Gastroesophageal sphincter (tissue), 4 donors: ENCODE results near the gene PALD1. TPM values are rescaled to one million over a fixed set of nuclear protein-coding genes. Genes with fewer than 3 reads are reported as not detected.

Experiments used
- ATAC-seq: fragments of 150-250 bp; one replicate; pipeline ENCODE4 v1.9.1; 2016; ENCODE audit warnings: mild to moderate bottlenecking, moderate library complexity
- H3K27ac ChIP-seq, 4 donors: fragments of 200-600 bp; sonication (generic) in 3 of 4; 1 replicate in 3 of 4; 2 replicates in 1 of 4; pipeline ENCODE4 v1.5.1; 2016 to 2019
- H3K27me3 ChIP-seq: fragments of 200-600 bp; sonication (generic); one replicate; pipeline ENCODE4 v1.5.1; 2019
- H3K36me3 ChIP-seq, 2 donors: fragments of 200-600 bp; sonication (generic); one replicate each; pipeline ENCODE4 v1.5.1; 2019; ENCODE audit warnings: control low read depth in 1 of 2
- H3K4me1 ChIP-seq, 3 donors: fragments of 200-600 bp; sonication (generic); 1 replicate in 2 of 3; 2 replicates in 1 of 3; pipeline ENCODE4 v1.5.1; 2016 to 2019; ENCODE audit warnings: control low read depth in 2 of 3
- H3K4me3 ChIP-seq, 2 donors: fragments of 200-600 bp; sonication (generic); one replicate each; pipeline ENCODE4 v1.5.1; 2019; ENCODE audit warnings: mild to moderate bottlenecking in 1 of 2, moderate library complexity in 1 of 2
- H3K9me3 ChIP-seq, 3 donors: fragments of 200-600 bp; sonication (generic); one replicate each; pipeline ENCODE4 v1.5.1; 2017 to 2019; ENCODE audit warnings: control low read depth in 2 of 3
- EP300 ChIP-seq: sonication (generic); formaldehyde crosslinking; IDR thresholded peaks from one replicate; pipeline ENCODE4 v1.6.1; 2017; ENCODE audit warnings: antibody characterized with exemption, mild to moderate bottlenecking
- POLR2A ChIP-seq, 2 donors: fragments of 450-650 bp; IDR thresholded peaks; one replicate each; pipeline ENCODE4 v1.6.1; 2017; ENCODE audit warnings: antibody characterized with exemption in 2 of 2, mild to moderate bottlenecking in 2 of 2, moderate library complexity in 1 of 2
- POLR2AphosphoS5 ChIP-seq: sonication (generic); formaldehyde crosslinking; IDR thresholded peaks from one replicate; pipeline ENCODE4 v1.6.1; 2017; ENCODE audit warnings: antibody characterized with exemption
- WGBS, 2 donors: methylation state at CpG; one replicate each; pipeline ENCODE4 v1.1.5; 2018; ENCODE audit warnings: low coverage in 1 of 2; 5-methylcytosine and 5-hydroxymethylcytosine counted together
- total RNA-seq, 4 donors: library from RNA; depleted of rRNA; stranded (reverse); fragments of >200 nt; gene quantifications; one replicate each; pipeline ENCODE4 v1.1.0, GENCODE V29; 2016
- TF ChIP-seq, protein P1 (sequence below), 4 experiments: fragments of 200-600 bp in 2 of 4; fragments of 450-650 bp in 2 of 4; sonication (generic) in 1 of 4; IDR thresholded peaks; one replicate each; pipeline ENCODE4 v1.5.1; 2017 to 2019; ENCODE audit warnings: antibody characterized with exemption in 4 of 4, mild to moderate bottlenecking in 2 of 4, moderate library complexity in 2 of 4

The PALD1 gene
- total RNA-seq, 4 donors from 2014 or later = 12.5 to 19.8 (median 14.7) TPM

DNA sequence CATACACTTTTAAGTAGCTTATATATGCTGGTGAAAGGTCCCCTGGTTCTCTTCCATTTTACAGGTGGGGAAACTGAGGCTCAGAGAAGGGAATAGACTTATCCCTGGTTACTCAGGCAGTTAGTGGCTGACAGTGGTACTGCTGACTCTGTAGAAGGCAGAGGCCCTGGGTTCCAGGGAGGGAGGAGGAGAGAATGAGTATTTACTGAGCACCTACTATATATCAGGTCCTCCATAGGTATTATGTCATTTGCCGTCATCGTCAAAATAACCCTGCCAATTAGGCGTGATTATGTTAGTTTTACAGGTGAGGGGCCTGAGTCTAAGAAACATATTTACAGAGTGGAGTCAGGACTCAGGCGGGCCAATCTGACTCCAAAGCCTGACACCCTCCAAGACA lies 13.3 kb upstream of the PALD1 start:
- no peak overlapping the region for H3K27ac ChIP-seq
- TF ChIP-seq, protein P1, sequence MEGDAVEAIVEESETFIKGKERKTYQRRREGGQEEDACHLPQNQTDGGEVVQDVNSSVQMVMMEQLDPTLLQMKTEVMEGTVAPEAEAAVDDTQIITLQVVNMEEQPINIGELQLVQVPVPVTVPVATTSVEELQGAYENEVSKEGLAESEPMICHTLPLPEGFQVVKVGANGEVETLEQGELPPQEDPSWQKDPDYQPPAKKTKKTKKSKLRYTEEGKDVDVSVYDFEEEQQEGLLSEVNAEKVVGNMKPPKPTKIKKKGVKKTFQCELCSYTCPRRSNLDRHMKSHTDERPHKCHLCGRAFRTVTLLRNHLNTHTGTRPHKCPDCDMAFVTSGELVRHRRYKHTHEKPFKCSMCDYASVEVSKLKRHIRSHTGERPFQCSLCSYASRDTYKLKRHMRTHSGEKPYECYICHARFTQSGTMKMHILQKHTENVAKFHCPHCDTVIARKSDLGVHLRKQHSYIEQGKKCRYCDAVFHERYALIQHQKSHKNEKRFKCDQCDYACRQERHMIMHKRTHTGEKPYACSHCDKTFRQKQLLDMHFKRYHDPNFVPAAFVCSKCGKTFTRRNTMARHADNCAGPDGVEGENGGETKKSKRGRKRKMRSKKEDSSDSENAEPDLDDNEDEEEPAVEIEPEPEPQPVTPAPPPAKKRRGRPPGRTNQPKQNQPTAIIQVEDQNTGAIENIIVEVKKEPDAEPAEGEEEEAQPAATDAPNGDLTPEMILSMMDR (IDR thresholded peaks at IDR 0.05) = no peak
- no peak for TF ChIP-seq EP300
- TF ChIP-seq POLR2A (IDR thresholded peaks at IDR 0.05) = no peak
- TF ChIP-seq POLR2AphosphoS5 = no peak
- no peak overlapping the region for H3K4me3 ChIP-seq
- WGBS, 2 donors = 91% methylated on average over 4 of the region's 4 CpGs; no CpG with 5 or more reads in 1 of the 2 donors
- no peaks in the 10 kb centered on the region for H3K9me3 ChIP-seq
- no peaks in the 10 kb centered on the region for H3K36me3 ChIP-seq
- H3K4me1 ChIP-seq = peaks cover 0 to 29% (median 8%) of the 10 kb centered on the region in 3 donors
- ATAC-seq = no peak
- H3K27me3 ChIP-seq = no peaks in the 10 kb centered on the region

DNA sequence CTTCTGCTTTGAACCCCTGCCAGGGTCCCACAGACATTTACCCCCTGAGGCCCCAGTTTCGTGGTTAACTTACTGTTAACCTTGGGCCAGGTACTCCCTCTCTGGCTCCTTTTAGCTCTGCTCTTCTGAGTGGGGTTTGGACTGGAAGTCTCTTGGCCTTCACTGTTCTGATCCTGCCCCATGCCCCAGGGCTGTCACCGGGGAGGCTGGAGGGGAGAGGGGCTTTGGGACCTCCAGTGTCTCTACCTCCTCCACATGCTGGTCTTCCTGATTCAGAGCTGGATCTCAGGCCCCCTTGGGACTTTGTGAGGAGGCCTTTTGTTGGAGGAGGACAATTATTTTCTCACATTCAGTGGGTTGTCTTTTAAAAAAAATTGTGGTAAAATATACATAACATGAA lies 12.7 kb upstream of the PALD1 start:
- Histone ChIP-seq H3K4me3 (no peak overlapping the region), H3K4me1 (peaks cover 0 to 29% (median 8%) of the 10 kb centered on the region in 3 donors), H3K27me3 (no peaks in the 10 kb centered on the region), H3K9me3 (no peaks in the 10 kb centered on the region), H3K27ac (no peak overlapping the region), H3K36me3 (no peaks in the 10 kb centered on the region)
- TF ChIP-seq, protein P1 (IDR thresholded peaks at IDR 0.05) = no peak
- TF ChIP-seq POLR2AphosphoS5 (no peak), POLR2A (IDR thresholded peaks at IDR 0.05) (no peak), EP300 (no peak)
- 71 to 100% methylated on average over 1 to 2 of the region's 2 CpGs for WGBS, 2 donors
- no peak for ATAC-seq

- Histone ChIP-seq H3K4me1 (peaks cover 0 to 19% (median 8%) of the 10 kb centered on the region in 3 donors), H3K9me3 (no peaks in the 10 kb centered on the region), H3K36me3 (no peaks in the 10 kb centered on the region), H3K4me3 (no peak overlapping the region), H3K27ac (no peak overlapping the region), H3K27me3 (no peaks in the 10 kb centered on the region)
- no peak for ATAC-seq
- 100% methylated on average over 1 of the region's 3 CpGs; no CpG with 5 or more reads in 1 of the 2 donors for WGBS, 2 donors
- TF ChIP-seq, protein P1 (IDR thresholded peaks at IDR 0.05) = no peak
- TF ChIP-seq POLR2AphosphoS5 (no peak), EP300 (no peak), POLR2A (IDR thresholded peaks at IDR 0.05) (no peak)
Observed at GRCh38 chr10:70466951-70467350, 11.6 kb upstream of the PALD1 start.

DNA sequence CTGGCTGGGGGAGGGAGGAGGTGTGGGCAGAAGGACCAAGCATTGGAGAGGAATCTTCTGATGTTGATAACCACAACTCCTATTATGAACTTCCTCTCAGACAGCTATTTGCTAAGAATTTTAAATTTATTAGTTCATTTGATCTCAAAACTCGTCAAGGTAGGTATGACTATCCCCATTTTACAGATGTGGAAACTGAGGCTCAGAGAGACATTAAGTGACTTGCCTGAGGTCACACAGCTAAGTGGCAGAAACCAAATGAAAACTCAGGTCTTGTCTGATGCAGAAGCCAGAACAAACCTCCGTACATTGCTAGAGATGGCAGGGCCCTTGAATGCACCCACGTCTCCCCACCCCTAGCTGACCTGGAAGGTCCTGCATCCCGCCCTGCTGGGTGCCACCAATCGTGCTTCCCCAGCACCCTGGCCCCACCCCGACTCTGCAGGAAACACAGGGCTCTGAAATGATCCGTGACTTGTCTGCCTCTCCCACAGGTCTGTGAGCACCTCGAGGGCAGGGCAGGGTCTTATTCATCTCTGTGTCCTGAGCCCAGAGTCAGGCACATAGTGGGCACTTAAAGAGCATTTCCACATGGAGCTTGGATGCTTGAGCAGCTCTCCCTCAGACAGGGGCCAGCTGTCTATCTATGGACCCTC lies 5.6 kb upstream of the PALD1 start:
- no peak overlapping the region for H3K27ac ChIP-seq
- 88 to 90% methylated on average over 4 of the region's 8 CpGs for WGBS, 2 donors
- no peaks in the 10 kb centered on the region for H3K27me3 ChIP-seq
- H3K9me3 ChIP-seq = no peaks in the 10 kb centered on the region
- H3K36me3 ChIP-seq = no peaks in the 10 kb centered on the region
- peaks cover 0 to 10% (median 5%) of the 10 kb centered on the region in 3 donors for H3K4me1 ChIP-seq
- H3K4me3 ChIP-seq = no peak overlapping the region
- TF ChIP-seq POLR2A (IDR thresholded peaks at IDR 0.05) (no peak), POLR2AphosphoS5 (no peak), EP300 (no peak)
- TF ChIP-seq, protein P1 (IDR thresholded peaks at IDR 0.05) = no peak
- ATAC-seq = no peak

DNA sequence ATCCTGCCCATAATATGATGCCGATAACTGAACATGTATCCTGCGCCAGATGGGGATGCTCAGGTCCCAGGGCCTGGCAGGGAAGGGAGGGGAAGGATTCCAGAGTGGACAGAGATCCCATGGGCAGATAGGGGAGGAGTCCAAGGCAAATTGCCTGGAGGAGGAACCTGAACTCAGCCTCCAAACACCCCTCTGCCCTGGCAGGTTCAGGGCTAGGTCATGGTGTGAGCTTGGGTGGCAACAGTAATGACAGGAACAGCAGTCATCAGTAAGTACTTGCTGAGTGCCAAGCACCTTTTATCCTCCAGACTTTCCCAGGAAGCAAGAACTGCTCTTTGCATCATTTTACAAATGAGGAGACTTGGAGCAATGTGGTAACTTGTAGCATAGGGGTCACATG lies 3.8 kb upstream of the PALD1 start:
- TF ChIP-seq, protein P1 (IDR thresholded peaks at IDR 0.05) = no peak
- TF ChIP-seq POLR2A (IDR thresholded peaks at IDR 0.05) (no peak), EP300 (no peak), POLR2AphosphoS5 (no peak)
- Histone ChIP-seq H3K36me3 (no peaks in the 10 kb centered on the region), H3K9me3 (no peaks in the 10 kb centered on the region), H3K27me3 (no peaks in the 10 kb centered on the region), H3K4me3 (no peak overlapping the region), H3K4me1 (peaks cover 0 to 24% (median 10%) of the 10 kb centered on the region in 3 donors), H3K27ac (no peak overlapping the region)
- ATAC-seq = no peak
- 94% methylated on average over 2 of the region's 2 CpGs; no CpG with 5 or more reads in 1 of the 2 donors for WGBS, 2 donors
